ENCODE data around the gene FAM53C. TPM values are rescaled to one million over a fixed set of nuclear protein-coding genes. Genes with fewer than 3 reads are reported as not detected.

Gene FAM53C
- total RNA-seq, 1 donor from 2014 or later: 28.6 TPM

Other genes starting within 250 kb of the FAM53C start
- 1.5 and 2.4 TPM in 2 replicates for gene NME5, start 198.8 kb upstream of the FAM53C start, total RNA-seq
- 31.7 and 40.1 TPM in 2 replicates for gene BRD8, start 159.6 kb upstream of the FAM53C start, total RNA-seq
- gene KIF20A, start 159.2 kb upstream of the FAM53C start, total RNA-seq: 18.9 and 109 TPM in 2 replicates
- gene CDC23, start 124.9 kb upstream of the FAM53C start, total RNA-seq: 34.0 and 35.6 TPM in 2 replicates
- gene GFRA3, start 63.6 kb upstream of the FAM53C start, total RNA-seq: not detected in 2 replicates
- 2.4 and 11.3 TPM in 2 replicates for gene CDC25C, start 6.5 kb upstream of the FAM53C start, total RNA-seq
- 52.8 and 74.3 TPM in 2 replicates for gene KDM3B, start 14.4 kb downstream of the FAM53C start, total RNA-seq
- gene REEP2, start 100.8 kb downstream of the FAM53C start, total RNA-seq: 0.68 and 1.5 TPM in 2 replicates
- gene EGR1, start 127.2 kb downstream of the FAM53C start, total RNA-seq: 0.93 and 4.8 TPM in 2 replicates
- 102 and 129 TPM in 2 replicates for gene ETF1, start 205.0 kb downstream of the FAM53C start, total RNA-seq
- 239 and 281 TPM in 2 replicates for gene HSPA9, start 237.1 kb downstream of the FAM53C start, total RNA-seq